Brain microvascular endothelial cell (primary cell): ENCODE measurements around the gene FAM20B.
"Not testable (repeated sequence)": the region's sequence is repeated elsewhere in the genome, so short reads cannot be mapped to it uniquely, and the experiment has no call there.

ENCODE experiments used
- DNase-seq: peaks from one replicate; pipeline ENCODE4 v3.0.0-alpha.2; 2020
- H3K27ac ChIP-seq: fragments of 250-450 bp; sonication (Bioruptor Pico); 2 replicates; pipeline ENCODE4 v1.5.1; 2020; ENCODE audit warnings: mild to moderate bottlenecking, moderate library complexity
- H3K27me3 ChIP-seq: fragments of 250-450 bp; sonication (Bioruptor Pico); replicated peaks from 2 replicates; pipeline ENCODE4 v1.5.1; 2020; ENCODE audit warnings: mild to moderate bottlenecking
- H3K36me3 ChIP-seq: fragments of 250-450 bp; sonication (Bioruptor Pico); replicated peaks from 2 replicates; pipeline ENCODE4 v1.5.1; 2020; ENCODE audit warnings: mild to moderate bottlenecking
- H3K4me3 ChIP-seq: 2 replicates; pipeline ENCODE4 v1.5.1; 2011; ENCODE audit warnings: low read depth, mild to moderate bottlenecking, control low read depth, low read length, moderate library complexity
- CTCF ChIP-seq: IDR thresholded peaks from 2 replicates; pipeline ENCODE4 v1.5.1; 2011; ENCODE audit warnings: low read depth, mild to moderate bottlenecking, moderate library complexity, low read length, control low read depth, inconsistent platforms; ENCODE audit errors: missing control alignments
- in situ Hi-C: cut with HindIII; loops from 2 replicates; pipeline ENCODE4 v1.10.0; 2017; ENCODE audit warnings: low sequenced_read_pairs, low pct_ligation_motif_present

Gene FAM20B

DNA sequence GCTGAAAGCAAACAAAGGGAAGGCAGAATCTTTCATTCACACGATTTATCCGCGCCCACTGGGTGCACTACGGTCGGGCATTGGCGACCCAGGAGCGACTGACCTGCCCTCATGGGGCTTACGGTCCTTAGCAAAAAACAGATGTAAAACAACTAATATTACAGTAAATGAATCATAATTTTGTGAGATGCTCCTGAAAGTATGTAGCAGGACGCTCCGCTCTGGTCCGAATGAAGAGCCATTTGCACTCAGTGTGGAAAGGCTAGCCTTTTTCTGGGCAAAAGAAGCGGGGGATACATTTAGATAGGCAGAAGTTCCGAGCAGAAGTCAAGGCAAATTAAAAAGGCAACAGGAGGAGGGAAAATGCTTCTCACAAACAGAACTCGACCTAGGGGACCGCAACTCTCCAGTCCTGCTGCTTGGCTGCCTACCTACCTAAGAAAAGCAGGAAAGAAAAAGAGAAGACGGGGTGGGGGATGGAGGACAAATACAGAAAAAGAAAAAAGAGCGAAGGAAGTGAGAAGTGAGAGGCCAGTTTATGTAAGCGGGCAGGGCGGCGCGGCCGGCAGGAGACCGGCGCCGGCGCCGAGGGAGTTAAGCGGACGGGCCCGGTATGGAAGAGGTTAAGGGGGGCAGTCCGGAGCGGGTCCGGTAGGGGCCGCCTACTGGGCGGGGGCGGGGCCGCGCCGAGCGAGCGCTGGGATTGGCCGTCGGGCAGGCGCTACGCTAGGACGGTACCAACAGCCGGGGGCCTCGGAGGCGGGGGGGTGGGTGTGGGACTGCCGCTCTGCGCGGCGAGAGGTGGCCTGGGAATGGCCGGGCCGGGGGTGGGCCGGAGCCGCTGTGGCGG lies at the start of gene FAM20B:
Gene FAM20B, plus strand, starts transcription at position 770 of the 850 bp plus-strand sequence. CDS start 17,954 bp downstream, outside the sequence.
- peak; percentile 87 for DNase-seq
- Histone ChIP-seq H3K27me3 (no peaks in the 10 kb centered on the region), H3K27ac (peak within 1 kb of the TSS; percentile 65), H3K4me3 (peak within 1 kb of the TSS; percentile 78), H3K36me3 (no peaks in the 10 kb centered on the region)
- TF ChIP-seq CTCF, result no peak
- in situ Hi-C loops, result no loop called here

- Histone ChIP-seq H3K36me3 (no peaks in the 10 kb centered on the region), H3K27ac (no peak overlapping the region), H3K27me3 (no peaks in the 10 kb centered on the region), H3K4me3 (no peak overlapping the region)
- TF ChIP-seq CTCF, result no peak
- in situ Hi-C loops, result no loop called here
- no peak for DNase-seq
Observed at GRCh38 chr1:178976541-178976940, 49.2 kb upstream of the FAM20B start.

DNA sequence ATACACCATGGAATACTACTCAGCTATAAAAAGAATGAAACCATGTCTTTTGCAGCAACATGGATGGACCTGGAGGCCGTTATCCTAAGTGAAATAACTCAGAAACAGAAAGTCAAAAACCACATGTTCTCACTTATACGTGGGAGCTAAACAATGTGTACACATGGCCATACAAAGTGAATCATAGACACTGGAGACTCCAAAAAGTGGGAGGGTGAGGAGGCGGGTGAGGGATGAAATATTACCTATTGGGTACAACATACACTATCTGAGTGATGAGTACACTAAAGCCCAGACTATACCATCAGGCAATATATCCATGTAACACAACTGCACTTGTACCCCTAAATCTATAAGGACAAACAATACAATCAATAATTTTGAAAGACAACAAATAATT lies 39.5 kb upstream of the FAM20B start:
- TF ChIP-seq CTCF, result no peak
- H3K27ac ChIP-seq, result no peak overlapping the region
- in situ Hi-C loops, result no loop called here
- no peaks in the 10 kb centered on the region for H3K27me3 ChIP-seq
- no peak for DNase-seq
- H3K36me3 ChIP-seq, result no peaks in the 10 kb centered on the region
- no peak overlapping the region for H3K4me3 ChIP-seq

- DNase-seq, H3K27me3 ChIP-seq, H3K36me3 ChIP-seq, H3K27ac ChIP-seq, H3K4me3 ChIP-seq, in situ Hi-C loops: not testable (repeated sequence)
Observed at GRCh38 chr1:178988198-178988597, 37.5 kb upstream of the FAM20B start.

- in situ Hi-C loops, result no loop called here
- TF ChIP-seq CTCF, result no peak
- Histone ChIP-seq H3K27ac (no peak overlapping the region), H3K36me3 (no peaks in the 10 kb centered on the region), H3K27me3 (no peaks in the 10 kb centered on the region), H3K4me3 (no peak overlapping the region)
- DNase-seq, result no peak
Observed at GRCh38 chr1:178993559-178993958, 32.1 kb upstream of the FAM20B start.

- no peak overlapping the region for H3K27ac ChIP-seq
- no peak overlapping the region for H3K4me3 ChIP-seq
- H3K36me3 ChIP-seq, result no peaks in the 10 kb centered on the region
- no peaks in the 10 kb centered on the region for H3K27me3 ChIP-seq
- in situ Hi-C loops, result no loop called here
- no peak for DNase-seq
- no peak for TF ChIP-seq CTCF
Observed at GRCh38 chr1:178997428-178997827, 28.3 kb upstream of the FAM20B start.
